HL-60 (cell line): ENCODE measurements around the gene WDR1.
"Not testable (repeated sequence)": the region's sequence is repeated elsewhere in the genome, so short reads cannot be mapped to it uniquely, and the experiment has no call there.

Experiments
- CTCF ChIP-seq: IDR thresholded peaks from one replicate; pipeline ENCODE4 v1.5.1; 2011; ENCODE audit warnings: low read length, control low read depth, inconsistent platforms; ENCODE audit not compliant: insufficient read depth
- POLR2AphosphoS5 ChIP-seq: IDR thresholded peaks from 2 replicates; pipeline ENCODE4 v1.6.1; 2012; ENCODE audit warnings: low read depth
- TF ChIP-seq, protein P1 (sequence below): IDR thresholded peaks from 2 replicates; pipeline ENCODE4 v1.6.1; 2012; ENCODE audit warnings: low read depth; ENCODE audit not compliant: insufficient replicate concordance

- not testable (repeated sequence) for TF ChIP-seq CTCF, POLR2AphosphoS5
- TF ChIP-seq, protein P1, sequence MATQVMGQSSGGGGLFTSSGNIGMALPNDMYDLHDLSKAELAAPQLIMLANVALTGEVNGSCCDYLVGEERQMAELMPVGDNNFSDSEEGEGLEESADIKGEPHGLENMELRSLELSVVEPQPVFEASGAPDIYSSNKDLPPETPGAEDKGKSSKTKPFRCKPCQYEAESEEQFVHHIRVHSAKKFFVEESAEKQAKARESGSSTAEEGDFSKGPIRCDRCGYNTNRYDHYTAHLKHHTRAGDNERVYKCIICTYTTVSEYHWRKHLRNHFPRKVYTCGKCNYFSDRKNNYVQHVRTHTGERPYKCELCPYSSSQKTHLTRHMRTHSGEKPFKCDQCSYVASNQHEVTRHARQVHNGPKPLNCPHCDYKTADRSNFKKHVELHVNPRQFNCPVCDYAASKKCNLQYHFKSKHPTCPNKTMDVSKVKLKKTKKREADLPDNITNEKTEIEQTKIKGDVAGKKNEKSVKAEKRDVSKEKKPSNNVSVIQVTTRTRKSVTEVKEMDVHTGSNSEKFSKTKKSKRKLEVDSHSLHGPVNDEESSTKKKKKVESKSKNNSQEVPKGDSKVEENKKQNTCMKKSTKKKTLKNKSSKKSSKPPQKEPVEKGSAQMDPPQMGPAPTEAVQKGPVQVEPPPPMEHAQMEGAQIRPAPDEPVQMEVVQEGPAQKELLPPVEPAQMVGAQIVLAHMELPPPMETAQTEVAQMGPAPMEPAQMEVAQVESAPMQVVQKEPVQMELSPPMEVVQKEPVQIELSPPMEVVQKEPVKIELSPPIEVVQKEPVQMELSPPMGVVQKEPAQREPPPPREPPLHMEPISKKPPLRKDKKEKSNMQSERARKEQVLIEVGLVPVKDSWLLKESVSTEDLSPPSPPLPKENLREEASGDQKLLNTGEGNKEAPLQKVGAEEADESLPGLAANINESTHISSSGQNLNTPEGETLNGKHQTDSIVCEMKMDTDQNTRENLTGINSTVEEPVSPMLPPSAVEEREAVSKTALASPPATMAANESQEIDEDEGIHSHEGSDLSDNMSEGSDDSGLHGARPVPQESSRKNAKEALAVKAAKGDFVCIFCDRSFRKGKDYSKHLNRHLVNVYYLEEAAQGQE = not testable (repeated sequence)
Observed at GRCh38 chr4:10127531-10127930, 10.9 kb upstream of the WDR1 start.
